Measurements from ENCODE around the gene TSPAN32. TPM values are rescaled to one million over a fixed set of nuclear protein-coding genes. Genes with fewer than 3 reads are reported as not detected.

The TSPAN32 gene
- total RNA-seq, 5 donors from 2014 or later (not counting 1 experiment from before 2014, with no cell fraction given) = 66.9 to 185 (median 92.3) TPM

- Mint-ChIP-seq H3K4me1 (peaks cover 8 to 10% (median 9%) of the 10 kb centered on the region in 3 donors), H3K36me3 (peaks cover 4% of the 10 kb centered on the region), H3K9me3 (no peaks in the 10 kb centered on the region), H3K27ac (no peak overlapping the region), H3K4me3 (no peak overlapping the region), H3K27me3 (no peaks in the 10 kb centered on the region)
- peaks cover 0 to 59% of the 10 kb centered on the region in 2 experiments for H3K4me1 ChIP-seq (ENCODE audit: control insufficient read depth in 1 of 2, extremely low read depth in 1 of 2, insufficient read depth in 2 of 2, low read length in 2 of 2)
- H3K9me3 ChIP-seq = no peaks in the 10 kb centered on the region
- ChIA-PET POLR2A (no interaction called here), CTCF (interaction anchor here in 1 of 2 donors (0.6 kb wide), 1 partner anchor 442 kb away, joined by 6 read pairs; no protein-coding TSS in a partner anchor)
- WGBS (ENCODE audit: insufficient coverage) = 88% methylated on average over 3 of the region's 7 CpGs
- no peak overlapping the region for H3K27ac ChIP-seq (ENCODE audit: low read length)
- no peaks in the 10 kb centered on the region for H3K27me3 ChIP-seq (replicated peaks in 1 of 2; ENCODE audit: control insufficient read depth in 2 of 2, extremely low read depth in 1 of 2, insufficient read depth in 2 of 2, low read length in 1 of 2)
- ATAC-seq (replicated peaks in 1 of 4) (no peak), DNase-seq (no peak)
- H3K36me3 ChIP-seq (ENCODE audit: control insufficient read depth in 2 of 2, extremely low read depth in 1 of 2, insufficient read depth in 1 of 2, low read length in 1 of 2) = no peaks in the 10 kb centered on the region
- no peak overlapping the region for H3K4me3 ChIP-seq (ENCODE audit: control insufficient read depth in 1 of 2, extremely low read depth in 1 of 2, low read length in 1 of 2)
These were observed 12.3 kb downstream of the TSPAN32 start for GRCh38 chr11:2314136-2314524.

- H3K9me3 ChIP-seq = no peaks in the 10 kb centered on the region
- H3K4me3 Mint-ChIP-seq = no peak overlapping the region
- 78% methylated on average over 7 of the region's 16 CpGs for WGBS (ENCODE audit: insufficient coverage)
- H3K4me3 ChIP-seq (ENCODE audit: control insufficient read depth in 1 of 2, extremely low read depth in 1 of 2, low read length in 1 of 2) = no peak overlapping the region
- DNase-seq = no peak
- no peak overlapping the region for H3K27ac ChIP-seq (ENCODE audit: low read length)
- peaks cover 0 to 59% of the 10 kb centered on the region in 2 experiments for H3K4me1 ChIP-seq (ENCODE audit: control insufficient read depth in 1 of 2, extremely low read depth in 1 of 2, insufficient read depth in 2 of 2, low read length in 2 of 2)
- peaks cover 8 to 10% (median 9%) of the 10 kb centered on the region in 3 donors for H3K4me1 Mint-ChIP-seq
- POLR2A ChIA-PET = no interaction called here
- CTCF ChIA-PET = interaction anchor here in 1 of 2 donors (0.6 kb wide), 1 partner anchor 442 kb away, joined by 6 read pairs; no protein-coding TSS in a partner anchor
- no peaks in the 10 kb centered on the region for H3K9me3 Mint-ChIP-seq
- ATAC-seq (replicated peaks in 1 of 4) = no peak
- H3K36me3 ChIP-seq (ENCODE audit: control insufficient read depth in 2 of 2, extremely low read depth in 1 of 2, insufficient read depth in 1 of 2, low read length in 1 of 2) = no peaks in the 10 kb centered on the region
- H3K36me3 Mint-ChIP-seq = peaks cover 4% of the 10 kb centered on the region
- no peaks in the 10 kb centered on the region for H3K27me3 Mint-ChIP-seq
- H3K27me3 ChIP-seq (replicated peaks in 1 of 2; ENCODE audit: control insufficient read depth in 2 of 2, extremely low read depth in 1 of 2, insufficient read depth in 2 of 2, low read length in 1 of 2) = no peaks in the 10 kb centered on the region
- H3K27ac Mint-ChIP-seq = no peak overlapping the region
These were observed 12.9 kb downstream of the TSPAN32 start for GRCh38 chr11:2314525-2315394.

- Histone ChIP-seq H3K9me3 (no peaks in the 10 kb centered on the region), H3K27me3 (replicated peaks in 1 of 2; ENCODE audit: control insufficient read depth in 2 of 2, extremely low read depth in 1 of 2, insufficient read depth in 2 of 2, low read length in 1 of 2) (no peaks in the 10 kb centered on the region), H3K4me3 (ENCODE audit: control insufficient read depth in 1 of 2, extremely low read depth in 1 of 2, low read length in 1 of 2) (no peak overlapping the region), H3K4me1 (ENCODE audit: control insufficient read depth in 1 of 2, extremely low read depth in 1 of 2, insufficient read depth in 2 of 2, low read length in 2 of 2) (peaks cover 0 to 56% of the 10 kb centered on the region in 2 experiments), H3K27ac (ENCODE audit: low read length) (no peak overlapping the region), H3K36me3 (ENCODE audit: control insufficient read depth in 2 of 2, extremely low read depth in 1 of 2, insufficient read depth in 1 of 2, low read length in 1 of 2) (no peaks in the 10 kb centered on the region)
- Mint-ChIP-seq H3K36me3 (peaks cover 4% of the 10 kb centered on the region), H3K4me3 (no peak overlapping the region), H3K27me3 (no peaks in the 10 kb centered on the region), H3K9me3 (no peaks in the 10 kb centered on the region), H3K4me1 (peaks cover 8 to 10% (median 9%) of the 10 kb centered on the region in 3 donors), H3K27ac (no peak overlapping the region)
- DNase-seq = no peak
- ATAC-seq (replicated peaks in 1 of 4) = peak in 1 of 4 experiments; percentile 13
- 91% methylated on average over 22 of the region's 25 CpGs for WGBS (ENCODE audit: insufficient coverage)
- ChIA-PET POLR2A (no interaction called here), CTCF (no interaction called here)
These were observed 13.8 kb downstream of the TSPAN32 start for GRCh38 chr11:2315395-2316168.

GRCh38 chr11:2316169-2316962, 14.6 kb downstream of the TSPAN32 start:
- no peak overlapping the region for H3K27ac ChIP-seq (ENCODE audit: low read length)
- ChIA-PET CTCF (no interaction called here), POLR2A (no interaction called here)
- Mint-ChIP-seq H3K27ac (no peak overlapping the region), H3K27me3 (no peaks in the 10 kb centered on the region), H3K9me3 (no peaks in the 10 kb centered on the region), H3K36me3 (peaks cover 4% of the 10 kb centered on the region), H3K4me1 (peaks cover 8 to 10% (median 9%) of the 10 kb centered on the region in 3 donors), H3K4me3 (no peak overlapping the region)
- no peak for ATAC-seq (replicated peaks in 1 of 4)
- no peak overlapping the region for H3K4me3 ChIP-seq (ENCODE audit: control insufficient read depth in 1 of 2, extremely low read depth in 1 of 2, low read length in 1 of 2)
- no peaks in the 10 kb centered on the region for H3K9me3 ChIP-seq
- WGBS (ENCODE audit: insufficient coverage) = 60% methylated on average over 18 of the region's 23 CpGs
- H3K4me1 ChIP-seq (ENCODE audit: control insufficient read depth in 1 of 2, extremely low read depth in 1 of 2, insufficient read depth in 2 of 2, low read length in 2 of 2) = peaks cover 0 to 50% of the 10 kb centered on the region in 2 experiments
- H3K36me3 ChIP-seq (ENCODE audit: control insufficient read depth in 2 of 2, extremely low read depth in 1 of 2, insufficient read depth in 1 of 2, low read length in 1 of 2) = no peaks in the 10 kb centered on the region
- DNase-seq = no peak
- no peaks in the 10 kb centered on the region for H3K27me3 ChIP-seq (replicated peaks in 1 of 2; ENCODE audit: control insufficient read depth in 2 of 2, extremely low read depth in 1 of 2, insufficient read depth in 2 of 2, low read length in 1 of 2)

GRCh38 chr11:2316963-2317244, 15.1 kb downstream of the TSPAN32 start:
- Histone ChIP-seq H3K36me3 (ENCODE audit: control insufficient read depth in 2 of 2, extremely low read depth in 1 of 2, insufficient read depth in 1 of 2, low read length in 1 of 2) (no peaks in the 10 kb centered on the region), H3K27ac (ENCODE audit: low read length) (no peak overlapping the region), H3K4me3 (ENCODE audit: control insufficient read depth in 1 of 2, extremely low read depth in 1 of 2, low read length in 1 of 2) (no peak overlapping the region), H3K9me3 (no peaks in the 10 kb centered on the region), H3K4me1 (ENCODE audit: control insufficient read depth in 1 of 2, extremely low read depth in 1 of 2, insufficient read depth in 2 of 2, low read length in 2 of 2) (peaks cover 0 to 46% of the 10 kb centered on the region in 2 experiments), H3K27me3 (replicated peaks in 1 of 2; ENCODE audit: control insufficient read depth in 2 of 2, extremely low read depth in 1 of 2, insufficient read depth in 2 of 2, low read length in 1 of 2) (no peaks in the 10 kb centered on the region)
- peaks cover 0 to 3% of the 10 kb centered on the region in 2 donors for H3K27me3 Mint-ChIP-seq
- H3K4me1 Mint-ChIP-seq = peaks cover 7 to 9% (median 8%) of the 10 kb centered on the region in 3 donors
- WGBS (ENCODE audit: insufficient coverage) = 81% methylated on average over 3 of the region's 3 CpGs
- POLR2A ChIA-PET = no interaction called here
- no peak for DNase-seq
- ATAC-seq (replicated peaks in 1 of 4) = no peak
- peaks cover 4% of the 10 kb centered on the region for H3K36me3 Mint-ChIP-seq
- H3K9me3 Mint-ChIP-seq = no peaks in the 10 kb centered on the region
- peak overlapping the region in 1 of 2 donors; percentile 23 for H3K27ac Mint-ChIP-seq
- no peak overlapping the region for H3K4me3 Mint-ChIP-seq
- CTCF ChIA-PET = no interaction called here
